DND-41 (cell line): ENCODE measurements around the gene CPEB4.

Source experiments
- ATAC-seq: fragments of 200-7000 bp; cut with Tn5 transposase; 3 replicates; pipeline ENCODE4 v1.9.1; 2021; ENCODE audit warnings: low read depth; ENCODE audit not compliant: insufficient read depth
- DNase-seq: peaks from one replicate; pipeline ENCODE4 v3.0.0-alpha.2; 2020
- H2AFZ ChIP-seq: 2 replicates; pipeline ENCODE4 v1.6.0; 2012; ENCODE audit warnings: low read depth, low read length
- H3K27ac ChIP-seq: 2 replicates; pipeline ENCODE4 v1.5.1; 2012; ENCODE audit warnings: low read length, inconsistent platforms
- H3K27me3 ChIP-seq: fragments of 200-600 bp; sonication (generic); 2 replicates; pipeline ENCODE4 v1.6.0; 2012; ENCODE audit warnings: low read length, mild to moderate bottlenecking, inconsistent platforms; ENCODE audit not compliant: insufficient read depth, poor library complexity
- H3K36me3 ChIP-seq: 2 replicates; pipeline ENCODE4 v1.5.1; 2012; ENCODE audit warnings: low read length, inconsistent platforms; ENCODE audit not compliant: insufficient read depth
- H3K4me1 ChIP-seq: 2 replicates; pipeline ENCODE4 v1.5.1; 2012; ENCODE audit warnings: mild to moderate bottlenecking, low read length; ENCODE audit not compliant: insufficient read depth
- H3K4me2 ChIP-seq: 2 replicates; pipeline ENCODE4 v1.6.0; 2012; ENCODE audit warnings: mild to moderate bottlenecking, moderate library complexity, low read length, inconsistent platforms; ENCODE audit not compliant: insufficient read depth
- H3K4me3 ChIP-seq, 2 experiments: fragments of 200-600 bp in 1 of 2; shearing (Covaris generic) in 1 of 2; 2 replicates each; pipeline ENCODE4 v1.5.1; 2012 to 2016; ENCODE audit warnings: inconsistent platforms in 2 of 2, low read length in 2 of 2, mild to moderate bottlenecking in 2 of 2, low read depth in 1 of 2, moderate library complexity in 1 of 2
- H3K79me2 ChIP-seq: 2 replicates; pipeline ENCODE4 v1.6.0; 2012; ENCODE audit warnings: low read length, inconsistent platforms; ENCODE audit not compliant: insufficient read depth
- H3K9ac ChIP-seq: 2 replicates; pipeline ENCODE4 v1.6.0; 2012; ENCODE audit warnings: low read depth, mild to moderate bottlenecking, inconsistent platforms, low read length, moderate library complexity
- H3K9me3 ChIP-seq: 2 replicates; pipeline ENCODE4 v1.5.1; 2012; ENCODE audit warnings: low read length, moderate library complexity, mild to moderate bottlenecking, inconsistent platforms; ENCODE audit not compliant: insufficient read depth, severe bottlenecking
- H4K20me1 ChIP-seq: 2 replicates; pipeline ENCODE4 v1.6.0; 2012; ENCODE audit warnings: low read length; ENCODE audit not compliant: insufficient read depth
- CTCF ChIP-seq: IDR thresholded peaks from 2 replicates; pipeline ENCODE4 v1.5.1; 2012; ENCODE audit warnings: borderline replicate concordance, low read length, moderate library complexity, mild to moderate bottlenecking; ENCODE audit not compliant: poor library complexity, severe bottlenecking; ENCODE audit errors: extremely low read depth
- EZH2 ChIP-seq: IDR thresholded peaks from 3 replicates; pipeline ENCODE4 v1.6.1; 2012; ENCODE audit warnings: borderline replicate concordance, low read depth, mild to moderate bottlenecking, moderate library complexity, low read length, inconsistent platforms; ENCODE audit not compliant: severe bottlenecking

CPEB4 gene

GRCh38 chr5:173903396-173904140 lies 15.4 kb downstream of the CPEB4 start:
- no peak overlapping the region for H3K4me3 ChIP-seq
- no peak overlapping the region for H3K27ac ChIP-seq
- no peaks in the 10 kb centered on the region for H3K4me1 ChIP-seq
- no peaks in the 10 kb centered on the region for H3K36me3 ChIP-seq
- no peaks in the 10 kb centered on the region for H3K9me3 ChIP-seq
- no peak overlapping the region for H2AFZ ChIP-seq
- TF ChIP-seq EZH2 (no peak), CTCF (no peak)
- H4K20me1 ChIP-seq, result no peaks in the 10 kb centered on the region
- no peaks in the 10 kb centered on the region for H3K79me2 ChIP-seq
- H3K27me3 ChIP-seq, result no peaks in the 10 kb centered on the region
- no peak overlapping the region for H3K4me2 ChIP-seq
- no peak overlapping the region for H3K9ac ChIP-seq
- no peak for ATAC-seq
- DNase-seq, result no peak

- no peaks in the 10 kb centered on the region for H3K9me3 ChIP-seq
- no peaks in the 10 kb centered on the region for H3K79me2 ChIP-seq
- H3K4me1 ChIP-seq, result no peaks in the 10 kb centered on the region
- no peak overlapping the region for H3K4me2 ChIP-seq
- ATAC-seq, result no peak
- H3K36me3 ChIP-seq, result no peaks in the 10 kb centered on the region
- H2AFZ ChIP-seq, result no peak overlapping the region
- no peak overlapping the region for H3K4me3 ChIP-seq
- TF ChIP-seq EZH2, result no peak
- no peak for TF ChIP-seq CTCF
- no peak overlapping the region for H3K27ac ChIP-seq
- no peak overlapping the region for H3K9ac ChIP-seq
- H3K27me3 ChIP-seq, result no peaks in the 10 kb centered on the region
- H4K20me1 ChIP-seq, result no peaks in the 10 kb centered on the region
- DNase-seq, result no peak
Measured at GRCh38 chr5:173904151-173904550, 16.0 kb downstream of the CPEB4 start.

GRCh38 chr5:173907284-173907683 lies 19.1 kb downstream of the CPEB4 start:
- Histone ChIP-seq H3K79me2 (no peaks in the 10 kb centered on the region), H3K4me1 (no peaks in the 10 kb centered on the region), H3K9me3 (no peaks in the 10 kb centered on the region), H3K4me3 (no peak overlapping the region), H3K36me3 (no peaks in the 10 kb centered on the region), H3K27ac (no peak overlapping the region), H2AFZ (no peak overlapping the region), H3K27me3 (no peaks in the 10 kb centered on the region), H3K9ac (no peak overlapping the region), H4K20me1 (no peaks in the 10 kb centered on the region), H3K4me2 (no peak overlapping the region)
- no peak for DNase-seq
- no peak for ATAC-seq
- TF ChIP-seq EZH2 (no peak), CTCF (no peak)
